T47D (cell line): ENCODE measurements around the gene TSPAN18.

ENCODE experiments used
- DNase-seq, 2 experiments: peaks; one replicate each; pipeline versions ENCODE4 v3.0.0 to v3.0.0-alpha.2; 2011 to 2012; ENCODE audit warnings: low read depth in 1 of 2, low spot score in 1 of 2
- JUND ChIP-seq: IDR thresholded peaks from 2 replicates; pipeline ENCODE4 v1.6.1; 2012; ENCODE audit warnings: low read depth
- in situ Hi-C: cut with HindIII; loops from 2 replicates; pipeline ENCODE4 v1.10.0; 2016; ENCODE audit warnings: low sequenced_read_pairs, low pct_unique_long_range_greater_than_20kb

Gene TSPAN18

DNA sequence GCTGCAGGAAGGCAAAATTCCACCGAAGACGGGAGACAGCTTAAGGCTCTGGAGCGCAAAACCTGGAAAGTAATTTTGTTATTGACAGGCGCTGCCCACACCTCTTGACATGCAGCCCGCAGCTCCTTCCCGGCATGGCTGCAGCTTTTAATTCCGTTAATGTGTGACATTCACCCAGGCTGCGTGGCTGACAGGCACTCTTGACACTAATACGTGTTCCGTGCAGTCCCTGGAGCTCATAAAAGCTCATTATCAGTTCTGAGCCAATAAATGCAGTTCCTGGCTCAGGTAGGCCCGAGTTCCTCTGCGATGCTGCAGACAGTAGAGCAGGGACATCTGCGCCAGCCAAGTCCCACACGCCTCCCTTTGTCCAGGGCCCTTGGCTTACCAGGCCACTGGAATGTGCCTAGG is 34.8 kb downstream of the TSPAN18 start:
- in situ Hi-C loops: no loop called here
- DNase-seq: no peak
- no peak for TF ChIP-seq JUND

DNA sequence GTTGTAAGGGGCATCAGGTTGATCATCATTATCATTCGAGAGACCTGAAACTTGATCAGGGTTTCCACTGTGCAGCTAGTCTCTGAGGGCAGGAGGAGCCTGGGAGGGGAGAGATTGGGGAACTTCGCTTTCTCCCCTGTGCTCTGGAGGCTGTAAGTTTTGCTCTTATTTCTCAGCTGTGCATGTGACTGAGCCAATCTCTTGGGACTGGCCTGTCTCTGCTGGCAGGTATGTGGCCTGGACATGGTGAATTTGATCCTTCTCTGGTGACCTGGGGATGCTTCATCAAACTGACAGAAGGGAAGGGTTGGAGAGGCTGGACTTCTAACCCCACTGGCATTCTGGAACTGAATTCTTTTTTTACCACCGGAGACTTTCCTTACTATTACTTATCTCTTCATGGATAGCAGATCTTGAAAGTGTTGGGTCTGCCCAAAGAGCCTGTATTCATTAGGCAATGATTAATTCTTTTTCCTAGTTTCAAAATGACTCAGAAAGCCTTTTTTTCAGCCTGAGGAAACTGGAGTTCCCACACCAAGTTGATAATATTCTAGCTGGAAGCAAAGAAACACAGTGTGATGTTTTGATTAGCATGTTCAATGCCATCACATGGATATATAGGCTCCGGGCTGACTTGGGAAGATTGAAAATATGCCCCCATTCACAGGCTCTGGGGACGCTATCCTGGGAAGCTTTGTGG is 36.5 kb downstream of the TSPAN18 start:
- DNase-seq: no peak
- in situ Hi-C loops: no loop called here
- TF ChIP-seq JUND: no peak

DNA sequence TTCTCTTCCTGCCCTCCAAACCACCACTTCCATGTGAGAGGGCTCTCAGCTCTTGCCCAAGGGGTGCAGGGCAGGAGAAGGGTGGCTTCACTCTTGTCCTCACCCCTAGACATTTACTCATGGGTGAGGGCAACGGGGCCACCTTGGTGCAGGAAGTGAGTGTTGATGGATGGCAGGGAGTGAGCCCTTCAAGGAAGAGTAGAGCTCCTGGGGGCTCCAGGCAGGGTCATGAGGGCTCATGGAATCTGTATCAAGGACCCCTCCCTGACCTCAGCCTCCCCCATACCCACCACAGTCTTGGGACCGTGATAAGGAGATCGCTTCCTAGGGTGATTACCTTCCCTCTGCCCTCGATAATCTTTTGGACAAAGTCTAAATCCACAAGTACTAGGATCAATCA is 37.8 kb downstream of the TSPAN18 start:
- no peak for TF ChIP-seq JUND
- in situ Hi-C loops: no loop called here
- no peak for DNase-seq

- TF ChIP-seq JUND: no peak
- no peak for DNase-seq
- in situ Hi-C loops: no loop called here
These were observed 38.3 kb downstream of the TSPAN18 start for GRCh38 chr11:44765026-44765595.

DNA sequence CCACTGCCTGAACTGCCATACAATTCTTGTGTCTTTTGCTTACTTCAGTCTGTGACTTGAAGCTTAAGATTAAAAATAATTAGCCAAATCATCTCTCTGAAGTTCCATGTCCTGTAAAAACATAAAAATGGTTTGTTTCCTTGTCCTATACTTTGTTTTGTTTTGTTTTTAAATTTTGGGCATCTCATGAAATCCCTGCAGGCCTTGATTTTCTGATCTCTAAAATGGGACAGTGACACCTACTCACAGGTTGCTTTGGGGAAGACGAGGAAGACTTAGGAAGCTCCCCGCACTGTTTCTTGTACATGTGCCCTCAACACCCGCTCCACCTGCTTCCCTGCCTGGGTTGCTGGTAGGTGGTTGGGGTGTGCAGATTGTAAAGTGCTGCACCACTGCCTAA is 38.9 kb downstream of the TSPAN18 start:
- in situ Hi-C loops: no loop called here
- DNase-seq: no peak
- no peak for TF ChIP-seq JUND

- DNase-seq: no peak
- no peak for TF ChIP-seq JUND
- in situ Hi-C loops: no loop called here
These were observed 39.6 kb downstream of the TSPAN18 start for GRCh38 chr11:44766112-44766971.

GRCh38 chr11:44766972-44767278 is 40.2 kb downstream of the TSPAN18 start:
- in situ Hi-C loops: no loop called here
- DNase-seq: no peak
- TF ChIP-seq JUND: no peak

DNA sequence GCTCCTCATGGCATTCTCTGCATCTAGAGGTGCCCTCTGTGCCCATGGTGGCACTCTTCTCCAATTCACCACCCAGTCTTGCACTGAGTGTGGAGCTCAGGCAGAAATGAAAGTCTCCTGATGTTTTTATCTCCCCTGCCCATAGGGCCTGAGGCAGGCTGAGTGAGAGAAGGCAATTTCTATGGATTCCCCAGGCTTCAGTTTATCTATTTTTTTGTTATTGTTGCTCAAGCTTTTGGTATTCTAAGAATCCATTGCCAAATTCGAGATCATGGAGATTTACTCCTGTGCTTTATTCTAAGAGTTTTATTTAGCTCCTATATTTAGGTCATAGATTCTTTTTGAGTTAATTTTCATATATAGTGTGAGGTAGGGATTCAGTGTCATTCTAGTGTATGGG is 40.7 kb downstream of the TSPAN18 start:
- in situ Hi-C loops: no loop called here
- DNase-seq: no peak
- TF ChIP-seq JUND: no peak

DNA sequence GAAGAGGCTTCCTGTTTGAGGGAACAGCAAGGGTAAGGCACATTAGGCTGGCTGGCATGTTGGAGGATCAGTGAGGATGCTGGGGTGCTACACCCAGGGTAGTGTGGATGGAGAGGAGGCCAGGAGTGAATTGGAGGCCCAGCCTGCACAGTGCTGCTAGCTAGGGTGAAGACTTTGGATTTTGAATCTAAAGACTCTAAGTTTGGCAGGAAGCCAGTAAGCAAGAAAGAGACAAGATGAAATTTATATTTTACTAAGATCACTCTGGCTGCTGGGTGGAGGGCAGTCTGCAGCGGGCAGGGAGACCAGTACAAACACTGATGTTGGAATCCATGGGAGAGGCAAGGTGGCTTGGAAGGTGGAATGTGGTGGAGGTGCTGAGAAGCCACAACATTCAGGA is 43.6 kb downstream of the TSPAN18 start:
- in situ Hi-C loops: no loop called here
- no peak for TF ChIP-seq JUND
- no peak for DNase-seq

DNA sequence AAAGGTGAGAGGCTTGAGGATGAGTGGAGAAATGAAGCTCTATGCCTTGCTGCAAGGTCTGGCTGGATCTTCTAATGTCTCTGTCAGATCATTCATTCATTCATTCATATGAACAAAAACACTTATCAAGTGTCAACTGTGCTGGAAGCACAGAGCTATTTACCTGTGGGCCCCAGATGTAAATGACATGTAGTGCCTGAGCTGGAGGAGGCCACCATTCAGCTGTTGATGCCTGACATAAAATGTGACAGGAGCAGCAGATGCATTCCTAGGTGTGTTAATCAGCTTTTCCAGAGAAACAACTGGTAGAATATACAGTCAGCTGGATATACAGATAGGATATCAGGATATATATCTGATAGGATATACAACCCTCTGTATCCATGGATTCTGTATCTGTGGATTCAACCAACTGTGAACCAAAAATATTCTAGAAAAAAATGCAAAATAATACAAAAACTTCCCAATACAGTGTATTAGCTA is 44.5 kb downstream of the TSPAN18 start:
- in situ Hi-C loops: no loop called here
- TF ChIP-seq JUND: no peak

DNA sequence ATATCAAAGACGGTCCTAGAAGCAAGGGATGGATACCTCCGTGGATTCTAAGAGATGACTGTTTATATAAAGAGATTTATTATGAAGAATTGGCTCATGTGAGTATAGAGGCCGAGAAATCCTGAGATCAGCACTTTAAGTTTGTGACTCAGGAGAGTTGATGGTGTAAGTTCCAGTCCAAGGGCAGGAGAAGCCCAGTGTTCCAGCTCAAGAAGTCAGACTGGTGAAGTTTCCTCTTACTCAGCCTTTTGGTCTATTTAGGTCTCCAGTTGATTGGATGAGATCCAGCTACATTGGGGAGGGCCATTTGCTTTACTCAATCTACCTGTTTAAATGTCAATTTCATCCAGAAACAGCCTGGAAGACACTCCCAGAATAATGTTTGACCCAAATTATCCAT is 45.1 kb downstream of the TSPAN18 start:
- no peak for TF ChIP-seq JUND
- in situ Hi-C loops: no loop called here
- DNase-seq: no peak

More for the DNA sequence above, 44.5 kb downstream of the TSPAN18 start:
- no peak for DNase-seq

- in situ Hi-C loops: no loop called here
- no peak for TF ChIP-seq JUND
- DNase-seq: no peak
These were observed 46.7 kb downstream of the TSPAN18 start for GRCh38 chr11:44773351-44773965.

- no peak for DNase-seq
- in situ Hi-C loops: no loop called here
- no peak for TF ChIP-seq JUND
These were observed 47.3 kb downstream of the TSPAN18 start for GRCh38 chr11:44774108-44774507.
